GM19043 (cell line): ENCODE data around the gene ARHGEF38.
"Not testable (repeated sequence)": the region's sequence is repeated elsewhere in the genome, so short reads cannot be mapped to it uniquely, and the experiment has no call there.

Experiments
- ATAC-seq: cut with Tn5 transposase; IDR thresholded peaks from one replicate; pipeline ENCODE4 v1.9.1; 2021; ENCODE audit warnings: low read depth; ENCODE audit not compliant: unreplicated experiment

The ARHGEF38 gene

GRCh38 chr4:105607876-105608275 lies 55.5 kb downstream of the ARHGEF38 start:
- ATAC-seq, result no peak

- ATAC-seq, result not testable (repeated sequence)
These were observed 57.4 kb downstream of the ARHGEF38 start for GRCh38 chr4:105609819-105610218.

- no peak for ATAC-seq
These were observed 60.9 kb downstream of the ARHGEF38 start for GRCh38 chr4:105613306-105613705.

- no peak for ATAC-seq
These were observed 66.9 kb downstream of the ARHGEF38 start for GRCh38 chr4:105619188-105619931.

DNA sequence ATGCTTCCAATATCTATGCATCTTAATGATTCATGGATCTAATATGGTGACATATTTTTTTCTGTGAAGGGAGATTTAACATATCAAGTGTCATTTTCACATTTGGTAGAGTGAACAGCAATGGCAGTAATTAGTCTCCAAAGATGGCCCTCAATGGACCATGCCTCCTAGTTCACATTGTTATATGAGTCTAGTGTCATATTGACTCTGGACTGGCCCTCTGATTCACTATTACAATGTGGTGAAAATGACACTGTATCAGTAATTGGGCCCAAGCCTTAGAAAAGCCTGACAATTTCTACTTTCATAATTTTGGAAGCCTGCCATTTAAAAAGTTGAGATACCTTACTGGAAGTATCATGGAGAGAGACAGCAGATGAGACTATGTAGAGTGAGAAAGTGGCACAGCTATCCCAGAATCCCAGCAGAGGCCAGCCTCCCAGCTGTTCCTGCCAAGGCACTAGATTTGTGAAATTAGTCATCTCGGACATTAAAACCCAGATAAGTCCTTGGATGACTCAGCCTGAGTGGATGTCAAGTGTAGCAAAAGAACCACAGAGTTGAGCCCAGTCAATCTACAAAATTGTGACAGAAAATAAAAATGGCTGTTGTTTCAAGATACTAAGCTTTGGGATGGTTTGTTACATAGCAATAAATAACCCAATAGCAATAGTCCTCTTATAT lies 68.4 kb downstream of the ARHGEF38 start:
- ATAC-seq, result no peak

DNA sequence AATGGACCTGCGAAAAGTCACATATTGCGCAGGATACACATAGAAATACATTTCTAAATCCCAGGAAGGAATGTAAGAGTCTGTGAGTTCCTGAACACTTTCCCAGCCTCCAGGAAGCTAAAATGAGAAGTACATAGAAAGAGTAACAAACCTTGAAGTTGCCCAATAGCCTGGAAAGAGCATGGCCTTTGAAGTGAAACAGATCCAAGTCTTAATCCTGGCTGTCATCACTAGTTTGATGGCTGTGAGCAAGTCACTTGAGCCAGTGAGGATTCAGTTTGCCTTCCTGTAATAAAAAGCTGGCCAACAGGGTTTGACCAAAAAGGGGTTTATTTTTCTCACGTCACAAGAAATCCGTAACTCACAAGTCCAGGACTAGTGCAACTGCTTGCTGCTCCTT lies 69.8 kb downstream of the ARHGEF38 start:
- no peak for ATAC-seq

DNA sequence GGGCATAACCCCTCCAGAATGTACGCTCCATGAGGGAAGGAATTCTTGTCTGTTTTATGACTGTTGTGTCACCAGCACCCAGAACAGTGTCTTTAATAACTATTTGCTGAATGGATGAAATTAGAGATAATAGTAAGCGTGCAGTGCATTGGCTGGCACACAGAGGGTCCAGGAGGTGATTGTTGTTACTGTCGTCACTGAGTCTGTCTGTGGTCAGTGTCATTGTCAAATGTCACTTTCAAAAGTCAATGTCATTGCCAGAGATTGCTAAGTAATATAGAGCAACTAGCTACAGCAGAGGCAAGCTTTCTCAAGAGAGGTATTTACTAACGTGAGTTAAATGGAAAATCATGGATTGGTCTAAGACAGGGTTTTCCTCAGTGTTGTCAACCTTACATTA lies 70.7 kb downstream of the ARHGEF38 start:
- ATAC-seq, result no peak

- peak; percentile 58 for ATAC-seq
These were observed 72.1 kb downstream of the ARHGEF38 start for GRCh38 chr4:105624530-105624929.

DNA sequence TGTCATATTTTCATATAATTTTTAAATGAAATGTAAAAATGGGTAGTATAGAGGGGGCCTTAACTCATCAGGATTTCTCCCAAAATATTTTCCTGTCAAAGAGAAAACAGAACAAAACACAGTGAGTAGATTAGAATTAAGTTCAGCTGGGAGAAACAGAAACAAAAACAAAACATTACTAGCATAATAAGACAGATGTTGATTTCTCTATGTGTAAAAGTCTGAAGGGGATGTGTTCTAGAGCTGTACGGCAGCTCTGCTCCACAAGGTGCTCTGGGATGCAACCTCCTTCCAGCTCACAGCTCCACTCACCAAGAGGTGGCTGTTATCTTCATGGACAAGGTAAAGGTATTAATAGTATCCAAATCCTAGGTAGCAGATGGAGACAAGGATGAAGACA lies 72.8 kb downstream of the ARHGEF38 start:
- ATAC-seq, result no peak

GRCh38 chr4:105626846-105627245 lies 74.4 kb downstream of the ARHGEF38 start:
- no peak for ATAC-seq

DNA sequence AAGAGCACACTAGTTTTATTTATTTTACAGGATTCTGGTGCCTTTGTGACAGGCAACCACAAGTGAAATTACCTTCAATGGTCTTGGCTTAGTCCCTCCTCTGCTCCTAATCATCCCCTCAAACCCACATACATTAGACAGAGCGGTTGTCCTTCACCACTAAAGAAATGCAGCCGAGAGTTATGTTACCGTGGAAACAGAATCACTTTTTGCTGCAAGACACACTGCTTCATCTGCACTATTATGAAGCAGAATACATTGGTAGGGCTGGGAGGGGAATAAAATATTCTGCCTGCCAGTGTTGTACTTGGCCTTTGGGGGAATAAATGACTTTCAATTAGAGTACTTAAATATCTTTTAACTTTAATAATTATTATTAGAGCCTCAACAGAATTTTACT lies 75.2 kb downstream of the ARHGEF38 start:
- no peak for ATAC-seq

DNA sequence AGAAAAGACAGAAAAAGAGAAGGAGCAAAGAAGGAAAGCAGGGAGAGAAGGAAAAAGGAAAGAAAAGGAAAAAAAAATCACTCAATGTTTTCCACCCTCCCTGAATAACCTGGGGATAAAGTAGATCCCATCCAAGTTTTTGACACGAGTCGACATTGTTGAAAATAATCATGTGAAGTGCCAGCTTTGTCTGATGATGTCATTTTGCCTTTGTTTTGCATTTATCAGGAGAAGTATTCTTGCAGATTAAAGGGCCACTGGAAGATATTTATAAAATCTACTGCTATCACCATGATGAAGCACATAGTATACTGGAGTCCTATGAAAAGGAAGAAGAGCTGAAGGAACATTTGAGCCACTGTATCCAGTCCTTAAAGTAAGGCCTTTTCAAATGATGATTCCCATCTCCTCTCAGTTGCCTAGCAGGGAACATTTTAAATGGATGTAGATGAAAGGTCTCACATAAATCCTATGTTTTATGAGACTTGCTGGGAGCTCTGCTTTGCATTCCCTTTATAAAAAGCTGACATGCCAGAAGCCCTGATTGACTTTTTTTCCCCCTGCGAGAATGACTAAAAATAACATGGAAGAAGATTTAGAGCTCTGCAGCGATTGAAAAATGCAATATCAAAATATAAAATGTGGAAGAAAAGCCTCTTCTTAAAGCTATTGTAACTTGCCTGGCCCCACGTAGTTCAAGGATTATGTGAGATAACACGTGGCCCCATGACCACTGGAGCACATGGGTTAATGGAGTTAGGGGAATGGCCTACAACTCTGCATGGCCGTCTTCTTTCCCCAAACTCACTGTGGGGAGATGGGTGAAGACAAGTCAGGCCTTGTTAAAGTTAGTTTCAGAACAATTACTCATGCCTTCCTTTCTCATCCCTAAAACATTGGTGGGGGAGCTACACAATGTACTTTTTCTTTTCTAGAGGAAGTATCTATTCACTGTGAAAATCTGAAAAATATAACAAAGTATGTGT lies 78.5 kb downstream of the ARHGEF38 start:
- ATAC-seq, result no peak

GRCh38 chr4:105631818-105632400 lies 79.5 kb downstream of the ARHGEF38 start:
- ATAC-seq, result no peak

GRCh38 chr4:105632599-105632998 lies 80.2 kb downstream of the ARHGEF38 start:
- ATAC-seq, result no peak

DNA sequence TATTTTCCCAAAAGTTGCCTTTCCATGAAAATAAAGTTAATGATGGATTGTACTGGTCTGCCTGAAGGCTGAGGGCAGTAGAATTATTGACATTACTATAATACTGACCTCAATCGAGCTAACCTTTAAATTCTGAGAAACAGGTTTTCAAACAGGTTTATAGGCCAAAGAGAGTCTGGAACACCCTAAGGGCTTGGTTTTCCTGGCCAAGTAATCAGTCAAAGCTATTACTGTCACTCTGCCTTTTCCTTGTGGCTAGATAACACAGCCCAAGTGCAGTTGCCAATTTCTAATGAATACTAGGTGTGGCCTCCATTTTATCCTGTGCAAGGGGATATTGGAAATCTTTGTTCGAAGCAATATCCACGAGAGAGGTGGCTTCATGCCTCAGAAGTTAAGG lies 80.8 kb downstream of the ARHGEF38 start:
- ATAC-seq, result no peak

DNA sequence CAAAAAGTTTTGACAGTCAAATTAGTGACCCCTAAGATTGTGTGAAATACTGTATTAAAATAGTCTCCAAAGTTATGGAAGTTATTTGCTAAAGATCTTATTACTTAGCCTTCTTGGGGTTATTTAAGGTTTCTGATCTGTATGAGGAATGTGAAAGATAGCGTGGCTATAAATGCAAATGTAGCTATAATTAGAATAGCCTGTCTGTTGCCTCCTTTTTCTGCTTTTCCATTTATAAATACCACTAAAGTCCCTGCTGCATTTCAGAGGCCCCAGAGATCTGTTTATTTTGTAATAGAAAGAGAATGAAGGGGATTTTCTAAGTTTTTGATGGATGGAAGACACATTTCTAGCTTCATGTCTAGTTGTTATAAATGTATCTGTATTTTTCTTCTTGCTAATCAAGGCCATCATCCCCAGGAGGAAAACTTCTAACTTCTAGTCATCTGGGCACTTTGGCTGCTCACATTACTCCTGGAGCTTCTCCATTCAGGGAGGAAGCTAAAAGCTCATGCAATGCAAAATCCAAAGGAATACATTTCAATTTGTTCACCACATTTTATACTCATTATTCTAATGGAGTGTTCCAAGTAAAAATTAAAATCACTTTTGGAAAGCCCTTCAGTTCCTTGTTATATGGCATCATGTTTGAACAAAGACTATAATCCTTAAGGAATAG lies 82.1 kb downstream of the ARHGEF38 start:
- no peak for ATAC-seq

GRCh38 chr4:105637408-105638176 lies 85.2 kb downstream of the ARHGEF38 start:
- peak; percentile 68 for ATAC-seq

DNA sequence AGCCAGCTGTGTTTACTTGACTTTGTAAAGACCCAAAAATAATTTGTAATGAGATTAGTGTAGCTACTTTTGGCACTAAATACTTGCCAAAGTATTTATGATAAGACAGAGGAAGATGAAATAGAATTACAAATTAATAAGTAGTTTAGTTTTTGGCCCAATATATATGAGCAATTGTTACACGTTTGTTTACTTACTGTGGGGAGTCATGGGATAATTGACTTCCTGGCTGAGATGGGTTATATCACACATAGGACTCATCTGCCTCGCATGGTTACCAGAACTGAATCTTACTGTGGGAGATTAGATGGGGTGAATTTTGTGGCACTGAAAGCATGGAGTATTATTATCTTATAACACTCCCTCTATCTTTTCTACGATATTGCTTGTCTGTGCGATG lies 89.4 kb downstream of the ARHGEF38 start:
- no peak for ATAC-seq

- no peak for ATAC-seq
These were observed 91.8 kb downstream of the ARHGEF38 start for GRCh38 chr4:105644257-105644656.
